Nephron progenitor cell (in vitro differentiated cells): ENCODE results near the gene PPFIA1.
A peak's percentile ranks its signal among the peaks of the same experiment; 100 is the strongest.

ENCODE experiments used
- DNase-seq: peaks from one replicate; pipeline ENCODE4 v3.0.0; 2021
- H3K27ac Mint-ChIP-seq: 2 replicates; pipeline ENCODE4 v1.8.0; 2021; ENCODE audit warnings: mild to moderate bottlenecking, moderate library complexity, mixed read lengths
- H3K27me3 Mint-ChIP-seq: 2 replicates; pipeline ENCODE4 v1.8.0; 2021; ENCODE audit warnings: mild to moderate bottlenecking, low read depth, mixed read lengths; ENCODE audit not compliant: poor library complexity
- H3K36me3 Mint-ChIP-seq: 2 replicates; pipeline ENCODE4 v1.8.0; 2021; ENCODE audit warnings: low read depth, mixed read lengths
- H3K4me1 Mint-ChIP-seq: 2 replicates; pipeline ENCODE4 v1.8.0; 2021; ENCODE audit warnings: mixed read lengths
- H3K4me3 Mint-ChIP-seq: 2 replicates; pipeline ENCODE4 v1.8.0; 2021; ENCODE audit warnings: mild to moderate bottlenecking, moderate library complexity, mixed read lengths
- H3K9me3 Mint-ChIP-seq: 2 replicates; pipeline ENCODE4 v1.8.0; 2021; ENCODE audit warnings: mild to moderate bottlenecking, moderate library complexity, mixed read lengths
- TF ChIP-seq, protein P1 (sequence below): fragments of 200-600 bp; sonication (generic); IDR thresholded peaks from 2 replicates; pipeline ENCODE4 v1.5.0; 2021; ENCODE audit warnings: antibody characterized with exemption

The PPFIA1 gene

GRCh38 chr11:70364745-70365543 lies 94.5 kb downstream of the PPFIA1 start:
- no peak for DNase-seq
- TF ChIP-seq, protein P1, sequence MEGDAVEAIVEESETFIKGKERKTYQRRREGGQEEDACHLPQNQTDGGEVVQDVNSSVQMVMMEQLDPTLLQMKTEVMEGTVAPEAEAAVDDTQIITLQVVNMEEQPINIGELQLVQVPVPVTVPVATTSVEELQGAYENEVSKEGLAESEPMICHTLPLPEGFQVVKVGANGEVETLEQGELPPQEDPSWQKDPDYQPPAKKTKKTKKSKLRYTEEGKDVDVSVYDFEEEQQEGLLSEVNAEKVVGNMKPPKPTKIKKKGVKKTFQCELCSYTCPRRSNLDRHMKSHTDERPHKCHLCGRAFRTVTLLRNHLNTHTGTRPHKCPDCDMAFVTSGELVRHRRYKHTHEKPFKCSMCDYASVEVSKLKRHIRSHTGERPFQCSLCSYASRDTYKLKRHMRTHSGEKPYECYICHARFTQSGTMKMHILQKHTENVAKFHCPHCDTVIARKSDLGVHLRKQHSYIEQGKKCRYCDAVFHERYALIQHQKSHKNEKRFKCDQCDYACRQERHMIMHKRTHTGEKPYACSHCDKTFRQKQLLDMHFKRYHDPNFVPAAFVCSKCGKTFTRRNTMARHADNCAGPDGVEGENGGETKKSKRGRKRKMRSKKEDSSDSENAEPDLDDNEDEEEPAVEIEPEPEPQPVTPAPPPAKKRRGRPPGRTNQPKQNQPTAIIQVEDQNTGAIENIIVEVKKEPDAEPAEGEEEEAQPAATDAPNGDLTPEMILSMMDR, result no peak
- Mint-ChIP-seq H3K4me3 (no peak overlapping the region), H3K36me3 (peaks cover 66% of the 10 kb centered on the region), H3K9me3 (peaks cover 3% of the 10 kb centered on the region), H3K27me3 (no peaks in the 10 kb centered on the region), H3K4me1 (no peaks in the 10 kb centered on the region), H3K27ac (peak overlapping the region; percentile 53)

DNA sequence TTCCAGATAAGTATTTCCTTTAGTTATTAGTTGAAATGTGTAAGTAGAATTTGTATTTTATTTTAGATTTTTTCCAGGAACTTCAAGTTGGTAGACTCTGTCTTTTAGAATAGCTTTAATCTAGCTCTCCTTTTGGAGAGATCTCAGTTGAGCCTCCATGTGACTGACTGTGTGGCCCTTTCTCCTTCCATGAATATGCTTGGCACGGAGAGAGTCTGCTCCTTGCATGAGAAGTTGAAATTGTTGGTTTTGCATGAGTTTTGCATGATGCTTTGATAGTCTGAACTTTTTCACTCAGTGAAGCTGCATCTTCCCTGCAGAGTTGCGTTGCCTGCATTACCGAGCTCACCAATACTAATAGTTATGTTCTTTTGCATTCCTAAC lies 95.0 kb downstream of the PPFIA1 start:
- peaks cover 67% of the 10 kb centered on the region for H3K36me3 Mint-ChIP-seq
- no peak for DNase-seq
- TF ChIP-seq, protein P1, result no peak

DNA sequence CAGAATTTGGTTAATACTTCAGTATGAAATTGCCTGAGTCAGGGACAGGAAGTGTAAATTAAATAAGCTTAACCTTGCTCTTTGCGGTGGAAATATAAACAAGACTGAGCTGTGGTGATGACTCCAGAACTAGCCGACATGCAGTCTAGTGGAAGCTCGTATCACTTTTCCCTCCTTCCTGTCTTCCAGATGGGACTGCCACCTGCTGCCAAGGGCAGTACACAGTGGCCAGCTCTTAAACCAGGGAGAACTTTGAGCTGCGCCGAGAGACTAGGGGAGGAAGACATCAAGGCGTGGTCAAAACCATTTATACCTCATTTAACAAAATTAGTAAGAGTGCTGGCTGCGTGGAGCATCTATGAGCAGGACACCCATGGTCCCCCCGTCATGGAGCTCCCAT lies 96.6 kb downstream of the PPFIA1 start:
- no peak for DNase-seq
- Mint-ChIP-seq H3K27me3 (no peaks in the 10 kb centered on the region), H3K27ac (no peak overlapping the region), H3K4me1 (no peaks in the 10 kb centered on the region), H3K9me3 (peaks cover 14% of the 10 kb centered on the region), H3K36me3 (peaks cover 64% of the 10 kb centered on the region), H3K4me3 (no peak overlapping the region)
- TF ChIP-seq, protein P1, result no peak

More for the DNA sequence above, 95.0 kb downstream of the PPFIA1 start:
- H3K4me3 Mint-ChIP-seq, result no peak overlapping the region
- no peaks in the 10 kb centered on the region for H3K27me3 Mint-ChIP-seq
- H3K27ac Mint-ChIP-seq, result peak overlapping the region; percentile 29
- H3K9me3 Mint-ChIP-seq, result peaks cover 7% of the 10 kb centered on the region
- no peaks in the 10 kb centered on the region for H3K4me1 Mint-ChIP-seq

DNA sequence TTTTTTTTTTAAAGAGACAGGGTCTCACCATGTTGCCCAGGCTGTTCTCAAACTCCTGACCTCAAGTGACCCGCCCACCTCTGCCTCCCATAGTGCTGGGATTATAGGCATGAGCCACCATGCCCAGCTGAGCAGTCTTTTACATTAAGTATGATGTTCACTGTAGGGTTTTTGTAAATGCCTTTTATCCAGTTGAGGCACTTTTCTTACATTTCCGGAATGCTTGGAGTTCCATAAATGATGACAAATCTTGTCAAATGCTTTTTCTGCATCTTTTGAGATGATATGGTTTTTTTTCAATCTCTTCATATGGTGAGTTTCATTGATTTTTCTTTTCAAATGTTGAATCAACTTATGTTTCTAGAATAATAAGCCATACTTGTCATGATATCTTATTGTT lies 98.5 kb downstream of the PPFIA1 start:
- DNase-seq, result no peak
- Mint-ChIP-seq H3K4me1 (no peaks in the 10 kb centered on the region), H3K9me3 (peaks cover 17% of the 10 kb centered on the region), H3K36me3 (peaks cover 71% of the 10 kb centered on the region), H3K27ac (no peak overlapping the region), H3K27me3 (no peaks in the 10 kb centered on the region), H3K4me3 (no peak overlapping the region)
- TF ChIP-seq, protein P1, result no peak

DNA sequence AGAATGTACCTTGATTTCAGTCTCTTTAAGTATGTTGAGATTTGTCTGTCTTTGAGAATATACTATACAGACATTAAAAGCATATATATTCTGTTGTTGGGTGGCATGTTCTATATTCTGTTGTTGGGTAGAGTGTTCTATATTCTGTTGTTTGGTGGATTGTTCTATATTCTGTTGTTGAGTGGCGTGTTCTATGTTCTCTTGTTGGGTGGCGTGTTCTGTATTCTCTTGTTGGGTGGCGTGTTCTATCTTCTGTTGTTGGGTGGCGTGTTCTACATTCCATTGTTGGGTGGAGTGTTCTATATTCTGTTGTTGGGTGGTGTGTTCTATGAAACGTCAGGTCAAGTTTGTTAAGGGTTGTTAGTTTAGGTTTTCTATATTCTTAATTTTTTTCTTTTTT lies 100.8 kb downstream of the PPFIA1 start:
- Mint-ChIP-seq H3K4me1 (no peaks in the 10 kb centered on the region), H3K4me3 (no peak overlapping the region), H3K27ac (no peak overlapping the region), H3K36me3 (peaks cover 75% of the 10 kb centered on the region), H3K27me3 (no peaks in the 10 kb centered on the region), H3K9me3 (peaks cover 17% of the 10 kb centered on the region)
- TF ChIP-seq, protein P1, result no peak
- DNase-seq, result no peak

GRCh38 chr11:70372076-70372475 lies 101.6 kb downstream of the PPFIA1 start:
- peaks cover 17% of the 10 kb centered on the region for H3K9me3 Mint-ChIP-seq
- H3K4me1 Mint-ChIP-seq, result no peaks in the 10 kb centered on the region
- no peak overlapping the region for H3K4me3 Mint-ChIP-seq
- TF ChIP-seq, protein P1, result no peak
- H3K27ac Mint-ChIP-seq, result no peak overlapping the region
- no peak for DNase-seq
- no peaks in the 10 kb centered on the region for H3K27me3 Mint-ChIP-seq
- H3K36me3 Mint-ChIP-seq, result peaks cover 77% of the 10 kb centered on the region
